Esophagus muscularis mucosa (tissue), 4 donors: ENCODE results near the gene DAZAP1.

ENCODE experiments used
- CTCF ChIP-seq, 3 experiments: fragments of 200-600 bp in 2 of 3; fragments of 450-650 bp in 1 of 3; sonication (generic) in 2 of 3; IDR thresholded peaks; one replicate each; pipeline ENCODE4 v1.5.1; 2017 to 2019; ENCODE audit warnings: antibody characterized with exemption in 3 of 3, mild to moderate bottlenecking in 2 of 3, moderate library complexity in 1 of 3
- EP300 ChIP-seq: sonication (generic); formaldehyde crosslinking; IDR thresholded peaks from one replicate; pipeline ENCODE4 v1.6.1; 2017; ENCODE audit warnings: antibody characterized with exemption
- POLR2A ChIP-seq: fragments of 450-650 bp; IDR thresholded peaks from one replicate; pipeline ENCODE4 v1.6.1; 2017; ENCODE audit warnings: antibody characterized with exemption, moderate library complexity, mild to moderate bottlenecking, low read depth
- POLR2AphosphoS5 ChIP-seq, 2 donors: sonication (generic); formaldehyde crosslinking; IDR thresholded peaks; one replicate each; pipeline ENCODE4 v1.6.1; 2017; ENCODE audit warnings: antibody characterized with exemption in 2 of 2

GRCh38 chr19:1440418-1440801 is 33.0 kb downstream of the DAZAP1 start:
- no peak for TF ChIP-seq CTCF (IDR thresholded peaks at IDR 0.05)
- no peak for TF ChIP-seq POLR2A
- no peak for TF ChIP-seq EP300
- no peak for TF ChIP-seq POLR2AphosphoS5 (IDR thresholded peaks at IDR 0.05)
